HT1080 (cell line): Measurements from ENCODE around the gene PLAC8. TPM values are rescaled to one million over a fixed set of nuclear protein-coding genes. Genes with fewer than 3 reads are reported as not detected.
"Not testable (repeated sequence)": the region's sequence is repeated elsewhere in the genome, so short reads cannot be mapped to it uniquely, and the experiment has no call there.

ENCODE experiments used
- DNase-seq: peaks from one replicate; pipeline ENCODE4 v3.0.0-alpha.2; 2015; ENCODE audit warnings: low read depth
- total RNA-seq: library from RNA; depleted of rRNA; stranded (reverse); fragments of >200 nt; shearing (Covaris generic); gene quantifications from 2 replicates; pipeline ENCODE4 v1.2.3, GENCODE V29; 2014; rRNA removed

PLAC8 gene
- total RNA-seq, 1 experiment from 2014 or later: not detected

DNA sequence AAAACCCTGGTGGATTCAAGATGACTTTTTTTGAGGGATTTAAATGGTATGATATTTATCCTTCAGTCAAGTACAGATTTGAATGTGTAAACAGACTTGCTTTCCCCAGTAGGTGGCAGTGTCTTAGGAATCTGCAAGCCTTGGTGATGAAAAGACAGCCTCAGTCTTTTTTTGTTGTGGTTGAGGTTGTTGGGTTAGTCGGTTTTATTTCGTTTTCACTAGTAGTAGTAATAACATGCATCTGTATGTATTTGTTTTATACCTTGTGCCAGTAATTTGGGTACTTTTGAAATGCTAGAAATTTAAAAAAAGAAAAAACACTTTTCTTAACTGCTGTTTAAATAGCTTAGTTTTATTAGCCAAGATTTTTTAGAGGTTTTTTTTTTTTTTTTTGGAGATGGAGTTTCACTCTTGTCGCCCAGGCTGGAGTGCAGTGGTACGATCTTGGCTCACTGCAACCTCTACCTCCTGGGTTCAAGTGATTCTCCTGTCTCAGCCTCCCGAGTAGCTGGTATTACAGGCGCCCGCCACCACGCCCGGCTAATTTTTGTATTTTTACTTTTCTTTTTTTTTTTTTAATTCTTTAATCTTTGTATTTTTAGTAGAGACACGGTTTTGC lies 40.3 kb downstream of the PLAC8 start:
- peak; percentile 61 for DNase-seq

DNA sequence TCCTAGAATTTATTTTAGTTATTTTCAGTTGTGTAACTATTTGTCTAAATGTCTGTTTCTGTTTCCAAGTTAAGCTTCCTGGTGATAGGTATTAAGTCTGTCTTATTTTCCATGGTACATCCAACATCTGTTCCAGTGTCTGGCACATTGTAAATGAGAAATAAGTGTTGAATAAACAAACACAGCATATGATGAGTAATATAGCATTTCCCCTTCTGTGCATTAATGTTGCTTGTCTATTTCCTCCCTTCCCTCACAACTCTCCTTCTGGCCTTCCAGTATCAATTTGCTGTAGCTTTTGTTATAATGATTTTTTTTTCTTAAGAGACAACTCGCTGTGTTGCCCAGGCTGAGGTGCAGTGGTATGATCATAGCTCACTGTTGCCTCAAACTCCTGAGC lies 43.4 kb downstream of the PLAC8 start:
- no peak for DNase-seq

DNA sequence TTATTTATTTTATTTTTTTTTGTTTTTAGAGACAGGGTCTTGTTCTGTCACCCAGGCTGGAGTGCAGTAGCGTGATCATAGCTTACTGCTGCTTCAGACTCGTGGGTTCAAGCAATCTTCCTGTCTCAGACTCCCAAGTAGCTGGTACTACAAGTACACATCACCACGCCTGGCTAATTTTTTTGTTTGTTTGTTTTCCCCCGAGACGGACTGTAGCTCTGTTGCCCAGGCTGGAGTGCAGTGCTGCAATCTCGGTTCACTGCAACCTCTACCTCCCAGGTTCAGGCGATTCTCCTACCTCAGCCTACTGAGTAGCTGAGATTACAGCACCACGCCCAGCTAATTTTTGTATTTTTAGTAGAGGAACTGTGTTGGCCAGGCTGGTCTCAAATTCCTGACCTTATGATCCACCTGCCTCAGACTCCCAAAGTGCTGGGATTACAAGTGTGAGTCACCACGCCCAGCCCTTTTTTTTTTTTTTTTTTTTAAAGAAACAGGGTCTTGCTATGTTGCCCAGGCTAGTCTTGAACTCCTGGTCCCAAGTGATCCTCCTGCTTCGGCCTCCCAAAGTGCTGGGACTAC lies 47.4 kb downstream of the PLAC8 start:
- DNase-seq: peak; percentile 49

- no peak for DNase-seq
Observed at GRCh38 chr4:83065266-83065665, 49.3 kb downstream of the PLAC8 start.

- no peak for DNase-seq
Observed at GRCh38 chr4:83062739-83063138, 51.8 kb downstream of the PLAC8 start.

- DNase-seq: no peak
Observed at GRCh38 chr4:83054928-83055327, 59.6 kb downstream of the PLAC8 start.

- DNase-seq: not testable (repeated sequence)
Observed at GRCh38 chr4:83048781-83049180, 65.7 kb downstream of the PLAC8 start.

GRCh38 chr4:83046693-83047473 lies 67.6 kb downstream of the PLAC8 start:
- no peak for DNase-seq

- DNase-seq: no peak
Observed at GRCh38 chr4:83043801-83044407, 70.6 kb downstream of the PLAC8 start.

DNA sequence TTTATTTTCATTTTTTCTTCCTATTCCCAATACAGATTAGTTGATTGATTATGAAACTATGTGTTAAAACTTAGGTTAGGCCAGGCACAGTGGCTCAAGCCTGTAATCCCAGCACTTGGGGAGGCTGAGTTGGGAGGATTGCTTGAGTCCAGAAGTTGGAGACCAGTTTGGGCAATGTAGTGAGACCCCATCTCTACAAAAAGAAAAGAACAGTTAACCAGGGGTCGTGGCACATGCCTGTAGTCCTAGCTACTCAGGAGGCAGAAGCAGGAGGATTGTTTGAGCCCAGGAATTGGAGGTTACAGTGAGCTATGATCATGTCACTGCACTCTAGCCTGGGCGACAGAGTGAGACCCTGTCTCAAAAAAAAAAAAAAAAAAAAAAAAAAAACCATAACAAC lies 71.4 kb downstream of the PLAC8 start:
- DNase-seq: not testable (repeated sequence)

GRCh38 chr4:83040269-83040668 lies 74.3 kb downstream of the PLAC8 start:
- no peak for DNase-seq

Other genes with a start within 250 kb of the PLAC8 start
- 65.6 and 93.7 TPM in 2 replicates for gene SEC31A, start 223.6 kb downstream of the PLAC8 start, total RNA-seq
- gene THAP9, start 214.0 kb downstream of the PLAC8 start, total RNA-seq: 2.1 and 3.1 TPM in 2 replicates
- gene LIN54, start 103.9 kb downstream of the PLAC8 start, total RNA-seq: 16.4 and 18.5 TPM in 2 replicates
- 48.6 and 66.7 TPM in 2 replicates for gene COPS4, start 79.5 kb downstream of the PLAC8 start, total RNA-seq
- 23.8 and 29.5 TPM in 2 replicates for gene COQ2, start 170.1 kb upstream of the PLAC8 start, total RNA-seq
- gene HPSE, start 220.1 kb upstream of the PLAC8 start, total RNA-seq: 4.0 and 6.0 TPM in 2 replicates